GM12891 (cell line): ENCODE results near the gene EIF4A2.

ENCODE experiments used
- POLR2A ChIP-seq: IDR thresholded peaks from 2 replicates; pipeline ENCODE4 v1.6.1; 2011; ENCODE audit warnings: low read depth, low read length, control low read depth
- POLR2AphosphoS5 ChIP-seq: IDR thresholded peaks from 2 replicates; pipeline ENCODE4 v1.6.1; 2011; ENCODE audit warnings: low read depth, low read length, control low read depth
- TAF1 ChIP-seq: IDR thresholded peaks from 2 replicates; pipeline ENCODE4 v1.6.1; 2011; ENCODE audit warnings: low read depth, low read length, control low read depth

DNA sequence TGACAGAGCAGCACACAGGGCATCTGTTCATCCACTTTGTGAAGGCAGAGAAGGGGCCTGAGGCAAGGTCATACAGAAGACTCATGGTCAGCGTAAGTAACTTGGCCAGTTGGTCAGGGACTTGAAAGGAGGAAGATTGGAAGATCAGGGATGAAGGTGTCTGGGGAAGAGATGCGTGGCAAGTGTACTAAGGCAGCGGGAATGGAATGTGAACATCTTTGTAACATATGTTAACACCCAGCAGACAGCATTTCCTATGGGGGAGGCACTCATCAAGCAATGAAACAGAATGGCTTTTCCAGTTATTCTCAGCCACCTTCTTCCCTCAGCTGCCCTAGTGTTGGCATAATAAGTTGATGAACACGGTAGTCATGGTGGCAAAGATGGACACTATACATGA is 30.7 kb downstream of the EIF4A2 start:
- TF ChIP-seq POLR2A (no peak), POLR2AphosphoS5 (no peak), TAF1 (no peak)
